Peyer's patch (tissue), 4 donors: ENCODE data around the gene DACH1.
"Not testable (repeated sequence)": the region's sequence is repeated elsewhere in the genome, so short reads cannot be mapped to it uniquely, and the experiment has no call there.

Experiments
- CTCF ChIP-seq, 6 experiments: fragments of 450-650 bp in 4 of 6; fragments of 200-600 bp in 2 of 6; sonication (generic) in 1 of 6; IDR thresholded peaks; one replicate each; pipeline ENCODE4 v1.5.1; 2017 to 2019; ENCODE audit warnings: antibody characterized with exemption in 6 of 6, mild to moderate bottlenecking in 3 of 6, moderate library complexity in 1 of 6
- POLR2A ChIP-seq, 2 donors: fragments of 450-650 bp; IDR thresholded peaks; one replicate each; pipeline ENCODE4 v1.5.1; 2017; ENCODE audit warnings: antibody characterized with exemption in 2 of 2, mild to moderate bottlenecking in 2 of 2, moderate library complexity in 2 of 2

DNA sequence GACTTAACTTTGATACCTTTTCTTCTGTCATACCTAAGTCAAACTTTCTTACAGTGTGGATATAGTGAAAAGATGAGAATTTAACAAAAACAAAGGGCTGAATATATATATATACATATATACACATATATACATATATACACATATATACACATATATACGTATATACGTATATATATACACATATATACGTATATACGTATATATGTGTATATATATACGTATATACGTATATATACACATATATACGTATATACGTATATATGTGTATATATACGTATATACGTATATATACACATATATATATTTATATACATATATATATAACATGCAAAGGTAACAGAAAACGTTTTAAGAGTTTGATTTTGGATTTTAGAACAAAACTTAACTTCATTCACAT is 88.0 kb downstream of the DACH1 start:
- not testable (repeated sequence) for TF ChIP-seq CTCF, POLR2A (IDR thresholded peaks at IDR 0.05)
